IPS-20b (cell line): ENCODE data around the gene ENOX1.

Experiments
- H3K27ac ChIP-seq: one replicate; pipeline ENCODE4 v1.5.1; 2013; ENCODE audit warnings: low read length
- H3K27me3 ChIP-seq: 2 replicates; pipeline ENCODE4 v1.6.1; 2013; ENCODE audit warnings: mild to moderate bottlenecking, low read length, inconsistent platforms; ENCODE audit not compliant: insufficient read depth
- H3K36me3 ChIP-seq: 2 replicates; pipeline ENCODE4 v1.6.1; 2013; ENCODE audit warnings: low read depth, mild to moderate bottlenecking, inconsistent platforms, low read length, moderate library complexity; ENCODE audit not compliant: insufficient read depth
- H3K4me1 ChIP-seq: 2 replicates; pipeline ENCODE4 v1.6.1; 2013; ENCODE audit warnings: mild to moderate bottlenecking, control low read depth, inconsistent platforms, low read length, moderate library complexity; ENCODE audit not compliant: insufficient read depth
- H3K4me3 ChIP-seq: 2 replicates; pipeline ENCODE4 v1.5.1; 2013; ENCODE audit warnings: mild to moderate bottlenecking, low read length, inconsistent platforms
- H3K9ac ChIP-seq: 2 replicates; pipeline ENCODE4 v1.6.1; 2013; ENCODE audit warnings: low read depth, mild to moderate bottlenecking, inconsistent platforms, low read length, moderate library complexity
- H3K9me3 ChIP-seq: 2 replicates; pipeline ENCODE4 v1.6.1; 2013; ENCODE audit warnings: mild to moderate bottlenecking, low read depth, low read length, inconsistent platforms; ENCODE audit not compliant: insufficient read depth

The ENOX1 gene

GRCh38 chr13:43688227-43688907 lies 98.4 kb downstream of the ENOX1 start:
- Histone ChIP-seq H3K27ac (no peak overlapping the region), H3K4me3 (no peak overlapping the region), H3K9ac (no peak overlapping the region), H3K27me3 (no peaks in the 10 kb centered on the region), H3K9me3 (no peaks in the 10 kb centered on the region), H3K4me1 (peaks cover 4% of the 10 kb centered on the region; the same call in 1 of the 2 replicates), H3K36me3 (no peaks in the 10 kb centered on the region)

GRCh38 chr13:43687038-43687437 lies 99.7 kb downstream of the ENOX1 start:
- H3K36me3 ChIP-seq, result no peaks in the 10 kb centered on the region
- no peak overlapping the region for H3K4me3 ChIP-seq

DNA sequence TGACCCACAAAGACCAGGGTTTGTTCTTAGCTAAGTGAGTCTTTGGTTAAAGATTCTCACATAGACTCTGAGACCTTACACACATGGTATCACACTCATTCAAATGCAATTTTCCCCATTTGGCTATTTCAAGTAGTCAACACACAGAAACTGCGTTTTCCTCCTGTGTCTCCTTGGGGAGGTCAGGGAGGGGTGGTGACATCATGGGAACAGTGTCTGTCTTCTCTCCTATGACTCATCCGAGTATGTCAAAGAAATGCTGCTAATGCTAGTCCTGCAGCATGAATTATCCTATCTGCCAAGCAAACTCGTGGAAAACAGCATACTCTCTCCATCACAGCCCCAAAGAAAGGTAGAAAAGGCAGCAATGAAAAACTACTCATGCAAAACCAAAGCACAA lies 100.2 kb downstream of the ENOX1 start:
- Histone ChIP-seq H3K9ac (no peak overlapping the region), H3K4me3 (no peak overlapping the region), H3K9me3 (no peaks in the 10 kb centered on the region), H3K27ac (no peak overlapping the region), H3K4me1 (0 out of 2 replicates have a peak, but pooled peaks cover 2% of the 10 kb centered on the region), H3K36me3 (no peaks in the 10 kb centered on the region), H3K27me3 (no peaks in the 10 kb centered on the region)

More at GRCh38 chr13:43687038-43687437, 99.7 kb downstream of the ENOX1 start:
- Histone ChIP-seq H3K4me1 (0 out of 2 replicates have a peak, but pooled peaks cover 2% of the 10 kb centered on the region), H3K9me3 (no peaks in the 10 kb centered on the region), H3K27me3 (no peaks in the 10 kb centered on the region), H3K9ac (no peak overlapping the region), H3K27ac (no peak overlapping the region)

GRCh38 chr13:43684963-43685725 lies 101.6 kb downstream of the ENOX1 start:
- Histone ChIP-seq H3K4me3 (no peak overlapping the region), H3K9me3 (no peaks in the 10 kb centered on the region), H3K36me3 (no peaks in the 10 kb centered on the region), H3K4me1 (0 out of 2 replicates have a peak, but pooled peaks cover 2% of the 10 kb centered on the region), H3K27me3 (no peaks in the 10 kb centered on the region), H3K27ac (no peak overlapping the region), H3K9ac (no peak overlapping the region)

DNA sequence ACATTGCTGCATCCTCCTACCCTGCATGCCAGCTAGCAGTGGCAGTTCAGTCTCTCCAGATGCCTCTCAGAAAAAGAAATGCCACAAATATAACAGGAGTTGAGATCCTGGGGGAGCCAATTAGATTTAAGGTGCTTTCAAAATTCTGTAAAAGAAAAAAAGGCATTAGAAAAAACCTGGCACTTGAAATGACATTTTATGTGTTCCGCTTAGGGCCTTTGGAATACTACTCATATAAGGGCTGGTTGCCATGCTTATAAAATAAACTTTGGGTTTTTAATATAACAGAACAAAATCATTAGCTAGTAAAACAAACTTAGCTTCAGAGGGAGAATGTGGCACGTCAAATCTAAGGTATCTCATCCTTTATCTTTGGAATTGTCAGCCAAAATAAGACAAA lies 104.1 kb downstream of the ENOX1 start:
- 0 out of 2 replicates have a peak, but pooled peaks cover 2% of the 10 kb centered on the region for H3K4me1 ChIP-seq
- no peak overlapping the region for H3K9ac ChIP-seq
- H3K9me3 ChIP-seq, result no peaks in the 10 kb centered on the region
- H3K27ac ChIP-seq, result no peak overlapping the region
- no peaks in the 10 kb centered on the region for H3K27me3 ChIP-seq
- no peaks in the 10 kb centered on the region for H3K36me3 ChIP-seq
- no peak overlapping the region for H3K4me3 ChIP-seq

DNA sequence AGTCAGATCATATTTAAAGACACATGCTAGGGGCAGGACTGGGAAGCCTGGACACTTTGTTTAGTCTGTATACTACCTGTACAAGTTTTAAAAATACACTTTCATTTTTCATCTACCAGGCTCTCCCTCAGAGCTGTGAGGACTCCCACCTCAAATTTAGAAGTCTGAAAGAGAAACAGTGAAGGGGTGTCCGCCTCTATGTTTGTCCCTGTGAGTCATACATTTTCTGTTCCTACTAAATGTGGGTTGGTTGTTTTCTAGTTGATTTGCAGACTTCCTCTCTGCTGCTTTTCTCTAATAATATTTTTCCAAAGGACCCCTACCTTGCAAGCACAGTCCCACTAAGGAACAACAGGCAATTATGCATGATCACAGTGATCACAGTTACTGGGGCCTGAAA lies 110.5 kb downstream of the ENOX1 start:
- Histone ChIP-seq H3K9ac (no peak overlapping the region), H3K4me3 (no peak overlapping the region), H3K36me3 (no peaks in the 10 kb centered on the region), H3K27me3 (no peaks in the 10 kb centered on the region), H3K9me3 (no peaks in the 10 kb centered on the region), H3K27ac (no peak overlapping the region), H3K4me1 (no peaks in the 10 kb centered on the region)

DNA sequence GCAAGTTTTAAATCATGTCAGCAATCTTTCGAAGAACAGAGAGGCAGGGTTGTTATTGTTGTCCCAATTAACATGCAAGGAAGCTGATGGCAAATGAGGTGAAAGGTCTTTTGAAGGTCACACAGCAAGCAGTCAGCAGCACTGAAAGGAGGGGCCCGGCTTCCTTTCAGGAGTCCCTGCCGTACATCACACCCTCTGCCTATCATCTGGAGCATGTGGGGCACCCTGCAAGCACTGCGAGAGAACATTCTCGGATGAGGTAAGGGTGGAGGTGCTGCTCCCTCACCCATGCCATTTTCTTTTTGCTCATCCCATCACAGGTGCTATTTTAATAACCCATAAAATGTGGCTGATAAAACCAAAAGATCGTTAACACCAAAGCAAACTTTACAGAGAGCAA lies 111.2 kb downstream of the ENOX1 start:
- no peak overlapping the region for H3K9ac ChIP-seq
- no peaks in the 10 kb centered on the region for H3K4me1 ChIP-seq
- H3K27me3 ChIP-seq, result no peaks in the 10 kb centered on the region
- no peaks in the 10 kb centered on the region for H3K9me3 ChIP-seq
- H3K27ac ChIP-seq, result no peak overlapping the region
- no peak overlapping the region for H3K4me3 ChIP-seq
- H3K36me3 ChIP-seq, result no peaks in the 10 kb centered on the region

DNA sequence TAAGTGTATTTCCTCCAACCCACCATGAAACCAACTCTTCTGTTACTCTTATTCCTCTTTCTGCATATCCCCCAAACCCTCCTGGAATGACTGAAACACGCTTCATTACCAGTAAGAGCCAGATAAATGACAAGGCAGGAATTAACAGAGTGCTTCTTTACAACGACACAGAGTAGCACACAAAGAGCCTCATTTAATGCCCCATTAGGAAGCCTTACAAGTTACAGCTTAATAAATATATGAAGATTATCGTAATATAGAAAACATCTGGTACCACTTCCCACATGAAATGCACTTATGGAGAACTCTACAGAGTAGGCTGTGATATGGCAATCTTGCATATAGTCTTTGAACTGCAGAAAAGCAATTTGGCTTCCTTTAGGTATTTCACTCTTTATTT lies 116.8 kb downstream of the ENOX1 start:
- H3K4me3 ChIP-seq, result no peak overlapping the region
- no peaks in the 10 kb centered on the region for H3K9me3 ChIP-seq
- no peaks in the 10 kb centered on the region for H3K36me3 ChIP-seq
- H3K4me1 ChIP-seq, result peaks cover 18% of the 10 kb centered on the region; the same call in 1 of the 2 replicates
- H3K27me3 ChIP-seq, result no peaks in the 10 kb centered on the region
- H3K27ac ChIP-seq, result no peak overlapping the region
- no peak overlapping the region for H3K9ac ChIP-seq

DNA sequence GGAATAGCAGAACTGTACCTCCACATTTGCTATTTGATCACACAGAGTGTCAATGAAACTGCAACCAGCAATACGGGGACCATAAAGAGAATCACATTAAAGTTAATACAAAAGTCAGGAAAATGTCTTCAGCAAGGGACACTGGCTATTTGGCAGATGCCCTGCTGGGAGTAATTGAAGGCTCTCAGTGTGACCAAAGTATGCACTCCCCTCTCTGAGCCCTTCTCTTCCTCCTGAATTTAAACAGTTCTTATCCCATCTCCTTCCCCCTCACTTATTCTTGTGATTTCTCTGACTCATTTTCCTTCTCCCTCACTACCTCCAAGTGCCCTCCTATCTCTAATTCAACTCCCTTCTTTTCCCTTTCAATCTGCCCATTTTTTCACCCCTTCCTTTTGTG lies 117.7 kb downstream of the ENOX1 start:
- Histone ChIP-seq H3K9ac (no peak overlapping the region), H3K4me1 (peaks cover 23% of the 10 kb centered on the region; the same call in 1 of the 2 replicates), H3K36me3 (no peaks in the 10 kb centered on the region), H3K4me3 (no peak overlapping the region), H3K27ac (no peak overlapping the region), H3K9me3 (no peaks in the 10 kb centered on the region), H3K27me3 (no peaks in the 10 kb centered on the region)

- Histone ChIP-seq H3K9me3 (no peaks in the 10 kb centered on the region), H3K9ac (no peak overlapping the region), H3K36me3 (no peaks in the 10 kb centered on the region), H3K4me1 (peaks cover 23% of the 10 kb centered on the region; the same call in 1 of the 2 replicates), H3K27me3 (no peaks in the 10 kb centered on the region), H3K27ac (no peak overlapping the region), H3K4me3 (no peak overlapping the region)
These were observed 120.4 kb downstream of the ENOX1 start for GRCh38 chr13:43666403-43666802.

DNA sequence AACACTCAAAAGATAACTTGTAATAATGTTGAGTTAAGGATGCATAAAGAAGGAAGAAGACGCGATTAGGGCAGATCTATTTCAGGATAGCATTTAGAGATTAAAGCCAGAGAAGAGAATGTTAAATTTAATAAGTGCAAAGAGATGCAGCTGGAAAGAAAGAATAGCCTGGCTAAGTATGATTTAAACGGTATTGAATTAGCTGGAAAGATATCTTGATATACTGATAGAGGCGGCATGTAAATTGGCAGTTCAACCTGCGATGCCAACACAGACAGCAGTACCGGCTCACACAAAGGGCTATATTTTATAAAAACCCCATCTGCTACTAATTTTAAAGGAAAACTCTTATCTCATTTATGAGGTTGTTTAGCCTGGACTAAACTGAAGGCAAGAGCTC lies 121.4 kb downstream of the ENOX1 start:
- Histone ChIP-seq H3K4me1 (peaks cover 23% of the 10 kb centered on the region; the same call in 1 of the 2 replicates), H3K36me3 (no peaks in the 10 kb centered on the region), H3K9ac (no peak overlapping the region), H3K4me3 (no peak overlapping the region), H3K27ac (no peak overlapping the region), H3K9me3 (no peaks in the 10 kb centered on the region), H3K27me3 (no peaks in the 10 kb centered on the region)

DNA sequence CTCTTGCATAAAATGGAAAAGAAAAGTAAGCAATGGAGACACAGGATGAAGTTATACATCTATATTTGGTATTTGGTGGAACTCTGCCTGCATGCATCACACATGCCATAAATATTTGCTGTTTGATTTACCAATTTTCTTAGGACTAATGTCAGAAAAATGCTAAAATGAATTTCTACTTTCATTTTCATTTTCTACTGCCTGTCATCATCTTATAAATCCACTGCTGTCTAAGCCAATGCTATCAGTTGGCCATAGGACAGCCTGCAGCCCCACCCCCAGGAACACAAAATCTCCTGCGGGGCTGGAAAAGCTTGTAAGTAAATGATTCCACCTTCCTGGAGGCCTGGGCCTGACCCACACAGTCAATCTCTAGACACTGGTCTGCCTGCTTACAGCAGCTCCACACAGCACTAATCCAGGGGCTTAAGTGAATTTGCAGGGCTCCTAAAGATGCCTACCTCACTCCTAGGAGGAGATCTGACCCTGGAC lies 122.0 kb downstream of the ENOX1 start:
- Histone ChIP-seq H3K4me1 (peaks cover 23% of the 10 kb centered on the region; the same call in 1 of the 2 replicates), H3K9me3 (no peaks in the 10 kb centered on the region), H3K36me3 (no peaks in the 10 kb centered on the region), H3K27me3 (no peaks in the 10 kb centered on the region), H3K9ac (no peak overlapping the region), H3K27ac (no peak overlapping the region), H3K4me3 (no peak overlapping the region)
